Neural progenitor cell (in vitro differentiated cells): Measurements from ENCODE around the gene CCL7.

ENCODE experiments used
- EZH2 ChIP-seq: fragments of 200-600 bp; sonication (generic); IDR thresholded peaks from 2 replicates; pipeline ENCODE4 v1.6.1; 2017; ENCODE audit warnings: antibody characterized with exemption, mild to moderate bottlenecking, moderate library complexity
- EZH2phosphoT487 ChIP-seq: fragments of 200-600 bp; sonication (generic); IDR thresholded peaks from 2 replicates; pipeline ENCODE4 v1.6.1; 2017; ENCODE audit warnings: antibody characterized with exemption
- TF ChIP-seq, protein P1 (sequence below): fragments of 200-600 bp; sonication (generic); IDR thresholded peaks from 2 replicates; pipeline ENCODE4 v1.5.1; 2017; ENCODE audit warnings: antibody characterized with exemption, mild to moderate bottlenecking

DNA sequence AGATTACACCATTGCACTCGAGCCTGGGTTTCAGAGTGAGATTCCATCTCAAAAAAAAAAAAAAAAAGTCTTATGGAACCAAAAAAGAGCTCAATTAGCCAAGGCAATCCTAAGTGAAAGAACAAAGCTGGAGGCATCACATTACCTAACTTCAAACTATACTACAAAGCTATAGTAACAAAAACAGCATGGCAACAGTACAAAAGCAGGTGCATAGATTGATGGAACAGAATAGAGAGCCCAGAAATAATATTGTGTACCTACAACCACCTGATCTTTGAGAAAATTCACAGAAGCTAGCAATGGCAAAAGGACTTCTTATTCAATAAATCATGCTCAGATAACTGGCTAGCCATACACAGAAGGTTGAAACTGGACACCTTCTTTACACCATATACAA lies 39.7 kb upstream of the CCL7 start:
- TF ChIP-seq EZH2phosphoT487 (no peak), EZH2 (no peak)
- TF ChIP-seq, protein P1, sequence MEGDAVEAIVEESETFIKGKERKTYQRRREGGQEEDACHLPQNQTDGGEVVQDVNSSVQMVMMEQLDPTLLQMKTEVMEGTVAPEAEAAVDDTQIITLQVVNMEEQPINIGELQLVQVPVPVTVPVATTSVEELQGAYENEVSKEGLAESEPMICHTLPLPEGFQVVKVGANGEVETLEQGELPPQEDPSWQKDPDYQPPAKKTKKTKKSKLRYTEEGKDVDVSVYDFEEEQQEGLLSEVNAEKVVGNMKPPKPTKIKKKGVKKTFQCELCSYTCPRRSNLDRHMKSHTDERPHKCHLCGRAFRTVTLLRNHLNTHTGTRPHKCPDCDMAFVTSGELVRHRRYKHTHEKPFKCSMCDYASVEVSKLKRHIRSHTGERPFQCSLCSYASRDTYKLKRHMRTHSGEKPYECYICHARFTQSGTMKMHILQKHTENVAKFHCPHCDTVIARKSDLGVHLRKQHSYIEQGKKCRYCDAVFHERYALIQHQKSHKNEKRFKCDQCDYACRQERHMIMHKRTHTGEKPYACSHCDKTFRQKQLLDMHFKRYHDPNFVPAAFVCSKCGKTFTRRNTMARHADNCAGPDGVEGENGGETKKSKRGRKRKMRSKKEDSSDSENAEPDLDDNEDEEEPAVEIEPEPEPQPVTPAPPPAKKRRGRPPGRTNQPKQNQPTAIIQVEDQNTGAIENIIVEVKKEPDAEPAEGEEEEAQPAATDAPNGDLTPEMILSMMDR, result no peak
